Right atrium auricular region (tissue), 2 donors: ENCODE data around the gene ACYP2. TPM values are rescaled to one million over a fixed set of nuclear protein-coding genes. Genes with fewer than 3 reads are reported as not detected.

Experiments
- DNase-seq: peaks from one replicate; pipeline ENCODE4 v3.0.0-alpha.2; 2019; ENCODE audit warnings: low spot score
- H3K27ac ChIP-seq, 2 donors: fragments of 200-600 bp; sonication (generic); 1 replicate in 1 of 2; 2 replicates in 1 of 2; pipeline ENCODE4 v1.5.1; 2016 to 2019
- H3K27me3 ChIP-seq, 2 donors: fragments of 200-600 bp; sonication (generic); one replicate each; pipeline versions ENCODE4 v1.5.1 to v1.6.0; 2017 to 2019
- H3K36me3 ChIP-seq: fragments of 200-600 bp; sonication (generic); one replicate; pipeline ENCODE4 v1.5.1; 2016
- H3K4me1 ChIP-seq, 2 donors: fragments of 200-600 bp; sonication (generic); one replicate each; pipeline versions ENCODE4 v1.5.1 to v1.6.0; 2017 to 2019
- H3K4me3 ChIP-seq, 2 donors: fragments of 200-600 bp; sonication (generic); 1 replicate in 1 of 2; 2 replicates in 1 of 2; pipeline ENCODE4 v1.5.1; 2017 to 2019; ENCODE audit warnings: mild to moderate bottlenecking in 1 of 2, moderate library complexity in 1 of 2
- H3K9me3 ChIP-seq, 2 donors: fragments of 200-600 bp; sonication (generic); one replicate each; pipeline ENCODE4 v1.5.1; 2019
- total RNA-seq, 2 donors: library from RNA; depleted of rRNA; stranded (reverse); fragments of >200 nt; gene quantifications; one replicate each; pipeline ENCODE4 v1.1.0, GENCODE V29; 2016
- TF ChIP-seq, protein P1 (sequence below), 2 donors: fragments of 200-600 bp; sonication (generic); IDR thresholded peaks; one replicate each; pipeline ENCODE4 v1.5.1; 2019; ENCODE audit warnings: antibody characterized with exemption in 2 of 2

Gene ACYP2
- total RNA-seq, 2 donors from 2014 or later: 32.7 to 48.1 TPM

GRCh38 chr2:54183972-54184371 lies 68.6 kb downstream of the ACYP2 start:
- H3K36me3 ChIP-seq: no peaks in the 10 kb centered on the region
- no peaks in the 10 kb centered on the region for H3K9me3 ChIP-seq
- no peak for DNase-seq
- no peaks in the 10 kb centered on the region for H3K27me3 ChIP-seq
- H3K4me3 ChIP-seq: no peak overlapping the region
- TF ChIP-seq, protein P1, sequence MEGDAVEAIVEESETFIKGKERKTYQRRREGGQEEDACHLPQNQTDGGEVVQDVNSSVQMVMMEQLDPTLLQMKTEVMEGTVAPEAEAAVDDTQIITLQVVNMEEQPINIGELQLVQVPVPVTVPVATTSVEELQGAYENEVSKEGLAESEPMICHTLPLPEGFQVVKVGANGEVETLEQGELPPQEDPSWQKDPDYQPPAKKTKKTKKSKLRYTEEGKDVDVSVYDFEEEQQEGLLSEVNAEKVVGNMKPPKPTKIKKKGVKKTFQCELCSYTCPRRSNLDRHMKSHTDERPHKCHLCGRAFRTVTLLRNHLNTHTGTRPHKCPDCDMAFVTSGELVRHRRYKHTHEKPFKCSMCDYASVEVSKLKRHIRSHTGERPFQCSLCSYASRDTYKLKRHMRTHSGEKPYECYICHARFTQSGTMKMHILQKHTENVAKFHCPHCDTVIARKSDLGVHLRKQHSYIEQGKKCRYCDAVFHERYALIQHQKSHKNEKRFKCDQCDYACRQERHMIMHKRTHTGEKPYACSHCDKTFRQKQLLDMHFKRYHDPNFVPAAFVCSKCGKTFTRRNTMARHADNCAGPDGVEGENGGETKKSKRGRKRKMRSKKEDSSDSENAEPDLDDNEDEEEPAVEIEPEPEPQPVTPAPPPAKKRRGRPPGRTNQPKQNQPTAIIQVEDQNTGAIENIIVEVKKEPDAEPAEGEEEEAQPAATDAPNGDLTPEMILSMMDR (IDR thresholded peaks at IDR 0.05): no peak
- no peaks in the 10 kb centered on the region for H3K4me1 ChIP-seq
- H3K27ac ChIP-seq: no peak overlapping the region

GRCh38 chr2:54185105-54185504 lies 69.7 kb downstream of the ACYP2 start:
- H3K27me3 ChIP-seq: no peaks in the 10 kb centered on the region
- no peak overlapping the region for H3K4me3 ChIP-seq
- no peaks in the 10 kb centered on the region for H3K9me3 ChIP-seq
- TF ChIP-seq, protein P1 (IDR thresholded peaks at IDR 0.05): no peak
- H3K27ac ChIP-seq: no peak overlapping the region
- no peaks in the 10 kb centered on the region for H3K36me3 ChIP-seq
- DNase-seq: no peak
- H3K4me1 ChIP-seq: no peaks in the 10 kb centered on the region

GRCh38 chr2:54187331-54187730 lies 71.9 kb downstream of the ACYP2 start:
- no peak for DNase-seq
- H3K9me3 ChIP-seq: no peaks in the 10 kb centered on the region
- TF ChIP-seq, protein P1 (IDR thresholded peaks at IDR 0.05): no peak
- H3K27ac ChIP-seq: no peak overlapping the region
- no peak overlapping the region for H3K4me3 ChIP-seq
- H3K27me3 ChIP-seq: no peaks in the 10 kb centered on the region
- no peaks in the 10 kb centered on the region for H3K4me1 ChIP-seq
- H3K36me3 ChIP-seq: no peaks in the 10 kb centered on the region

DNA sequence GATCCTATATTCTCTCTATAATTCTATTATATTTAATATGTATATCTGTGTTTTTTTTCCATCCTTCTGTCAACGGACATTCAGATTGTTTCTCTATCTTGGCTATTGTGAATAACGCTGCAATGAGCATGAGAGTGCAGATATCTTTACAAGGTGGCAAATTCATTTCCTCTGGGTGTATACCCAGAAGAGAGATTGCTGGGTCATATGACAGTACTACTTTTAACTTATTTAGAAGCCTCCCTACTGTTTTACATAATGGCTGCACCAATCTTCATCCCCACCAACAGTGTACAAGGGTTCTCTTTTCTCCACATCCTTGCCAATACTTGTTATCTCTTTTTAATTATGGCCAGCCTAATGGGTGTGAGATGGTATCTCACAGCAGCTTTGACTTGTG lies 74.1 kb downstream of the ACYP2 start:
- no peak overlapping the region for H3K27ac ChIP-seq
- no peaks in the 10 kb centered on the region for H3K9me3 ChIP-seq
- no peaks in the 10 kb centered on the region for H3K27me3 ChIP-seq
- H3K36me3 ChIP-seq: no peaks in the 10 kb centered on the region
- H3K4me3 ChIP-seq: no peak overlapping the region
- H3K4me1 ChIP-seq: no peaks in the 10 kb centered on the region
- no peak for DNase-seq
- TF ChIP-seq, protein P1 (IDR thresholded peaks at IDR 0.05): no peak

GRCh38 chr2:54191361-54192135 lies 76.1 kb downstream of the ACYP2 start:
- TF ChIP-seq, protein P1 (IDR thresholded peaks at IDR 0.05): no peak
- Histone ChIP-seq H3K4me1 (no peaks in the 10 kb centered on the region), H3K27me3 (no peaks in the 10 kb centered on the region), H3K36me3 (no peaks in the 10 kb centered on the region), H3K27ac (no peak overlapping the region), H3K4me3 (no peak overlapping the region), H3K9me3 (no peaks in the 10 kb centered on the region)
- DNase-seq: no peak
